ES-I3 (cell line): ENCODE results near the gene CACNA2D1.

Source experiments
- H3K36me3 ChIP-seq: 2 replicates; pipeline ENCODE4 v1.6.1; 2013; ENCODE audit warnings: mild to moderate bottlenecking, low read length, control low read depth, moderate library complexity; ENCODE audit not compliant: insufficient read depth
- H3K4me1 ChIP-seq: 2 replicates; pipeline ENCODE4 v1.6.1; 2013; ENCODE audit warnings: mild to moderate bottlenecking, control low read depth, low read length; ENCODE audit not compliant: insufficient read depth
- H3K9ac ChIP-seq: 2 replicates; pipeline ENCODE4 v1.6.1; 2013; ENCODE audit warnings: low read depth, mild to moderate bottlenecking, low read length, moderate library complexity
- H3K9me3 ChIP-seq: 2 replicates; pipeline ENCODE4 v1.6.1; 2013; ENCODE audit warnings: mild to moderate bottlenecking, low read length, moderate library complexity; ENCODE audit not compliant: control insufficient read depth, insufficient read depth

The CACNA2D1 gene

GRCh38 chr7:82423446-82423845 lies 20.1 kb downstream of the CACNA2D1 start:
- H3K36me3 ChIP-seq, result no peaks in the 10 kb centered on the region
- H3K9ac ChIP-seq, result no peak overlapping the region
- 0 out of 2 replicates have a peak, but pooled peaks cover 4% of the 10 kb centered on the region for H3K4me1 ChIP-seq
- H3K9me3 ChIP-seq, result no peaks in the 10 kb centered on the region

- Histone ChIP-seq H3K9ac (no peak overlapping the region), H3K4me1 (no peaks in the 10 kb centered on the region), H3K9me3 (no peaks in the 10 kb centered on the region), H3K36me3 (no peaks in the 10 kb centered on the region)
Measured at GRCh38 chr7:82419200-82419599, 24.4 kb downstream of the CACNA2D1 start.

DNA sequence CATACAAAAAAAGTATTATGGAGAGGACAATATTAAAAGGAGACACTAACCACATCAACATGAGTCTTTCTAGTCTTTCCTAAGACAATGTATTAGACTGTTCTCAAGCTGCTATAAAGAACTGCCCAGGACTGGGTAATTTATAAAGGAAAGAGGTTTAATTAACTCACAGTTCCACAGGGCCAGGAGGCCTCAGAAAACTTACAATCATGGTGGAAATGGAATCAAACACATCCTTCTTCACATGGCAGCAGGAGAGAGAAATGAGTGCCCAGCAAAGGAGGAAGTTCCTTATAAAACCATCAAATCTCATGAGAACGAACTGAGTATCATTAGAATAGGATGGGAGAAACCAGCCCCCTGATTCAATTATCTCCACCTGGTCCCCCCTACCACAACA lies 25.7 kb downstream of the CACNA2D1 start:
- no peaks in the 10 kb centered on the region for H3K4me1 ChIP-seq
- no peaks in the 10 kb centered on the region for H3K9me3 ChIP-seq
- H3K36me3 ChIP-seq, result no peaks in the 10 kb centered on the region
- no peak overlapping the region for H3K9ac ChIP-seq

- Histone ChIP-seq H3K9ac (no peak overlapping the region), H3K36me3 (no peaks in the 10 kb centered on the region), H3K9me3 (no peaks in the 10 kb centered on the region), H3K4me1 (no peaks in the 10 kb centered on the region)
Measured at GRCh38 chr7:82416402-82416801, 27.2 kb downstream of the CACNA2D1 start.

- Histone ChIP-seq H3K4me1 (no peaks in the 10 kb centered on the region), H3K9ac (no peak overlapping the region), H3K36me3 (no peaks in the 10 kb centered on the region), H3K9me3 (no peaks in the 10 kb centered on the region)
Measured at GRCh38 chr7:82414389-82414788, 29.2 kb downstream of the CACNA2D1 start.

GRCh38 chr7:82413237-82413636 lies 30.3 kb downstream of the CACNA2D1 start:
- Histone ChIP-seq H3K9me3 (no peaks in the 10 kb centered on the region), H3K9ac (no peak overlapping the region), H3K4me1 (no peaks in the 10 kb centered on the region)

GRCh38 chr7:82411732-82412131 lies 31.8 kb downstream of the CACNA2D1 start:
- no peaks in the 10 kb centered on the region for H3K4me1 ChIP-seq
- no peaks in the 10 kb centered on the region for H3K9me3 ChIP-seq
- no peaks in the 10 kb centered on the region for H3K36me3 ChIP-seq
- no peak overlapping the region for H3K9ac ChIP-seq

More at GRCh38 chr7:82413237-82413636, 30.3 kb downstream of the CACNA2D1 start:
- H3K36me3 ChIP-seq, result no peaks in the 10 kb centered on the region

DNA sequence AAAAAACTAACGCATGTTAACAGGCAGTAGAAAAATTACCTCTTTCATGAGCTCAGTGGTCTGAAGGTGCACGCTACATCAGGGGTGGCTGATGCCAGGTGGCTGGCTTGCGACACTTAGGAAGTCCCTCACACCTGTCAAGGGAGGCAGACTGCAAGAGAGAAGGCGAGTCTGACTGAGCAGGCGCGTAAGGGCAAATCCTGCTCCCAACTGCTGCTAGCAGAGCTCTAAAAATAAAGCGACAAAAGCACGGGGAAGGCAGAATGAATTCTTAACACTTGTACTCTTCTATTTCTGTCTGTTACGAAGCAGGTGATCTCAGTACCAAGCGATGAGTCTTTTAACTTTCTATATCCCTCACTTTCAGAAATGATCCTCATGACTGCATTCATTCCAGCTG lies 33.1 kb downstream of the CACNA2D1 start:
- Histone ChIP-seq H3K9ac (no peak overlapping the region), H3K36me3 (no peaks in the 10 kb centered on the region), H3K4me1 (no peaks in the 10 kb centered on the region), H3K9me3 (no peaks in the 10 kb centered on the region)

- no peaks in the 10 kb centered on the region for H3K9me3 ChIP-seq
- H3K9ac ChIP-seq, result no peak overlapping the region
- H3K36me3 ChIP-seq, result no peaks in the 10 kb centered on the region
- no peaks in the 10 kb centered on the region for H3K4me1 ChIP-seq
Measured at GRCh38 chr7:82406937-82407336, 36.6 kb downstream of the CACNA2D1 start.

- no peaks in the 10 kb centered on the region for H3K4me1 ChIP-seq
- no peaks in the 10 kb centered on the region for H3K36me3 ChIP-seq
- H3K9me3 ChIP-seq, result no peaks in the 10 kb centered on the region
- no peak overlapping the region for H3K9ac ChIP-seq
Measured at GRCh38 chr7:82405301-82405700, 38.3 kb downstream of the CACNA2D1 start.

DNA sequence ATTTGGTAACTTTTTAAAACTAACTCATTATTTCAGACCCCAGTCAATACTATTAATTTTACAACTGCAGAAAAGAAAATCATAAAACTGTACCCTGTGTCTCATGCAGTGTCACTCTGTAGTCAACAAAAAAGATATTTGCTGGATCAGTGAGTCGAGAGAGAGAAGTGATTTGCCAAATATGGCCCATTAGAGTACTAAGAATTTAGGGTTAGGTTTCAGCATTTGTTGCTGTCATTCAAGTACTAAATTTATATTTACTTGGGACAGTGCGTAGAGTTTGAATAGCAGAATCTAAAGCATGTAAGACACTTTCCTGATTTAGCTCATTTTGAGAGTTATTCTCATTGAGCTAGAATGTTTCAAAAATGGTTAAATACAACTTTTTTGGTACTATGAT lies 38.9 kb downstream of the CACNA2D1 start:
- Histone ChIP-seq H3K9ac (no peak overlapping the region), H3K9me3 (no peaks in the 10 kb centered on the region), H3K36me3 (no peaks in the 10 kb centered on the region), H3K4me1 (no peaks in the 10 kb centered on the region)

GRCh38 chr7:82404094-82404493 lies 39.5 kb downstream of the CACNA2D1 start:
- H3K4me1 ChIP-seq, result no peaks in the 10 kb centered on the region
- no peak overlapping the region for H3K9ac ChIP-seq
- H3K36me3 ChIP-seq, result no peaks in the 10 kb centered on the region
- H3K9me3 ChIP-seq, result no peaks in the 10 kb centered on the region

DNA sequence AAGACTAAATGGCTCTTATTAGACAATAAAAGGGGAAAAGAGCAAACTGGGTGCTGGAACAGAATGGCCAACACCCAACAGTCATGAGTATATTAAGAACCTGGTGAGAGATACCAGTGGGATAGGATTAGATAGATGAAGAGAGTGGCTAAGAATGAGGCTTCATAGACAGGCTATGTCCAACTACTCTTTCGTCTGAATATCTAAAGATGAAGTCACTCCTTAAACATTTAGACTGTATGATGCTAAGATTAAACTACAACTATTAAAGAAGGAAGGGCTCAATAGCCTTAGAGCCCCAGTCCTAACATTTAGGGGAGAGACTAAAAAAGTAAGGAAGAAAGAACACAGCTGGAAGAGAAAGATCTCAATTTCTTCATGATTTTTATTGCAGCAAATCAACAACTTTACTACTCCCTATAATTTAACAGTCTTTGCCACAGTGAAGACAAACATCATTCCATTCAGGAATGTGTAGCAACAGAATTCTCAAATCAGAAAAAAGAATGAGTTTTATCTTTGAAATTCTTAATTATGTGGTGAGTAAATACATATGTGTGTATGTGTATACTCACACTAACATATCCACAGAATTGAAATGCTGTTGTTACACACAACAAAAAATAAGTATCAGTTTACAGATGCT lies 45.6 kb downstream of the CACNA2D1 start:
- no peaks in the 10 kb centered on the region for H3K9me3 ChIP-seq
- H3K9ac ChIP-seq, result no peak overlapping the region
- no peaks in the 10 kb centered on the region for H3K4me1 ChIP-seq
- H3K36me3 ChIP-seq, result no peaks in the 10 kb centered on the region

GRCh38 chr7:82396343-82396742 lies 47.2 kb downstream of the CACNA2D1 start:
- Histone ChIP-seq H3K36me3 (no peaks in the 10 kb centered on the region), H3K9ac (no peak overlapping the region), H3K9me3 (peaks cover 9% of the 10 kb centered on the region; the same call in 1 of the 2 replicates), H3K4me1 (no peaks in the 10 kb centered on the region)

GRCh38 chr7:82395147-82395546 lies 48.4 kb downstream of the CACNA2D1 start:
- H3K9ac ChIP-seq, result no peak overlapping the region
- H3K36me3 ChIP-seq, result no peaks in the 10 kb centered on the region
- peaks cover 4% of the 10 kb centered on the region; the same call in 1 of the 2 replicates for H3K4me1 ChIP-seq
- H3K9me3 ChIP-seq, result peaks cover 9% of the 10 kb centered on the region; the same call in 1 of the 2 replicates
